Activated CD4-positive, CD25-positive, alpha-beta regulatory T cell treated with anti-CD3 and anti-CD28 coated beads, Interleukin-2, amount 50 U/mL, for 72 hours (primary cell): ENCODE results near the gene LRRC59.
"Not testable (repeated sequence)": the region's sequence is repeated elsewhere in the genome, so short reads cannot be mapped to it uniquely, and the experiment has no call there.

Source experiments
- DNase-seq: peaks from one replicate; pipeline ENCODE4 v3.0.0; 2021

LRRC59 gene

GRCh38 chr17:50345432-50346312, 51.7 kb downstream of the LRRC59 start, which contains the start of gene XYLT2:
Gene XYLT2, plus strand, starts transcription at chr17:50346126. Its CDS starts 15 bp downstream, at chr17:50346141.
- DNase-seq: peak; percentile 93

DNA sequence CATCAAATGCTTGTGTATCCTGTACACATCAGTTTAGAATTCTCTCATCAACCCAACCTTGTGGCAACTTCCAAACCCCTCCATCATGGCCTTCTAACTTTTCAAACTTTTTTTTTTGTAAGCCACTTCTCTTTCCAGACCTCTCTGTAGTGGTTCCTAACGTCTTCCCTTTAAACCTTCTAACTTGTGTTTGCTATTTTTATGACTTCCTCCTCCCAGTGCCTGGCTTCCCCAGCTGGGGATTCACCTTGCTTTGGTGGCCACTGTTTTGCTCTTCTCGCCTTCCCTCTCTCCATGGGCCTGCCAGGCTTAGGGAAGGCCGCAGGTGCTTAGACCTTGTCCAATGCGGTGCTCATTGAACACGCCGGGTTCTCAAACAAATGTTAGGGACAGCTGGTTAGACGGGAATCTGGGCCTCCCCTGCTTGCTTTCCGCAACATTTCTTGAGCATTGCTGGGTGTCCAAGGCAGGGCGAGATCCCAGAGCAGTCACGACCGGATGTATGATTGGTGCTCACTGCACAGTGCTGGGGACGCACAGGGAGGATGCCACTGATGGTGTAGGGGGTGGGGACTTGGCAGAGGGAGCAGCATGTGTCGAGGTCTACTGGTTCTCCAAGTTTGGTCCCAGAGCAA, 52.5 kb downstream of the LRRC59 start:
- no peak for DNase-seq

GRCh38 chr17:50339381-50339780, 57.9 kb downstream of the LRRC59 start:
- no peak for DNase-seq

- no peak for DNase-seq
These were observed 58.7 kb downstream of the LRRC59 start for GRCh38 chr17:50338645-50339044.

DNA sequence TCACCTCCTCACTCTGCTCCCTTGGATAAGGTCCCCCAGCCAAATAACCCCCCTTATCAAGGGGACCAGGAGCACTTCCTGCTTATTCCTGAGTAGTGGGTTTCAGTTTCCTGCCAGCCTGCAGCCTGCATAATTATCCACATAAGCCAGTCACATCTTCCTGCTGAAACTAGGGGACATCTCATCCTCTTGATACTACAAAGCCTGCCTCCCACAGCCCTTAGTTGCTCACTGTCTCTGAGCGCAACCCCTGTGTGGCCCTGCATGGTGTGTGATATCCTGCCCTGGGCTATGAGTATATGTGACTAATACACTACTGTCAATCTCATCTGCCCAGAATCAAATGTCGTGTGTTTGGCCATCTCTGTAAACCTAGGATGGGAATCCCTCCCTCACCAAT, 59.4 kb downstream of the LRRC59 start:
- no peak for DNase-seq

GRCh38 chr17:50333291-50334057, 63.8 kb downstream of the LRRC59 start:
- not testable (repeated sequence) for DNase-seq

GRCh38 chr17:50332196-50332595, 65.1 kb downstream of the LRRC59 start:
- DNase-seq: no peak
